ENCODE results near the gene NLE1. TPM values are rescaled to one million over a fixed set of nuclear protein-coding genes. Genes with fewer than 3 reads are reported as not detected.

NLE1 gene
- 10 to 100 TPM in 3 of 4 donors, 1 to 10 TPM in 1; 9.9 to 19.3 (median 11.5) TPM for total RNA-seq

GRCh38 chr17:35141681-35142466 is at the start of gene NLE1:
Gene NLE1 (minus strand): TSS chr17:35142303. CDS start chr17:35142275, 28 bp downstream.
- intact Hi-C loops (cut with DNase I; ENCODE audit: low total_unique reads) (loop anchor here (10.0 kb wide), 2 partner anchors 393 to 1393 kb away; partner anchors contain the start of genes MYO19, PIGW and SLFN12L), in situ Hi-C loops (cut with MboI; ENCODE audit: low sequenced_read_pairs in 4 of 4) (loop anchor here in 2 of 4 donors (10.0 kb wide), 1 partner anchor 103 kb away; the partner anchor contains the start of gene SLFN5 (in 2 of the 2))
- H3K36me3 ChIP-seq, result peaks cover 0 to 33% of the 10 kb centered on the region in 2 donors
- TF ChIP-seq, protein P1, sequence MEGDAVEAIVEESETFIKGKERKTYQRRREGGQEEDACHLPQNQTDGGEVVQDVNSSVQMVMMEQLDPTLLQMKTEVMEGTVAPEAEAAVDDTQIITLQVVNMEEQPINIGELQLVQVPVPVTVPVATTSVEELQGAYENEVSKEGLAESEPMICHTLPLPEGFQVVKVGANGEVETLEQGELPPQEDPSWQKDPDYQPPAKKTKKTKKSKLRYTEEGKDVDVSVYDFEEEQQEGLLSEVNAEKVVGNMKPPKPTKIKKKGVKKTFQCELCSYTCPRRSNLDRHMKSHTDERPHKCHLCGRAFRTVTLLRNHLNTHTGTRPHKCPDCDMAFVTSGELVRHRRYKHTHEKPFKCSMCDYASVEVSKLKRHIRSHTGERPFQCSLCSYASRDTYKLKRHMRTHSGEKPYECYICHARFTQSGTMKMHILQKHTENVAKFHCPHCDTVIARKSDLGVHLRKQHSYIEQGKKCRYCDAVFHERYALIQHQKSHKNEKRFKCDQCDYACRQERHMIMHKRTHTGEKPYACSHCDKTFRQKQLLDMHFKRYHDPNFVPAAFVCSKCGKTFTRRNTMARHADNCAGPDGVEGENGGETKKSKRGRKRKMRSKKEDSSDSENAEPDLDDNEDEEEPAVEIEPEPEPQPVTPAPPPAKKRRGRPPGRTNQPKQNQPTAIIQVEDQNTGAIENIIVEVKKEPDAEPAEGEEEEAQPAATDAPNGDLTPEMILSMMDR (IDR thresholded peaks at IDR 0.05 in 4 of 5, conservative IDR thresholded peaks at IDR 0.05 in 1 of 5), result peak; percentile 82 to 97 (median 87)
- no peak for TF ChIP-seq POLR2A (IDR thresholded peaks at IDR 0.05)
- peaks cover 15 to 23% of the 10 kb centered on the region in 2 donors for H3K4me1 ChIP-seq
- ATAC-seq (peak; percentile 77 to 84), DNase-seq (peak; percentile 68)
- peak within 1 kb of the TSS; percentile 12 to 49 (median 40) for H3K27ac ChIP-seq
- H3K4me3 ChIP-seq, result peak within 1 kb of the TSS; percentile 76 to 99 (median 88)
- no peaks in the 10 kb centered on the region for H3K9me3 ChIP-seq
- H3K27me3 ChIP-seq, result no peaks in the 10 kb centered on the region

GRCh38 chr17:35191001-35191695 is 49.0 kb upstream of the NLE1 start:
- DNase-seq (no peak), ATAC-seq (no peak)
- TF ChIP-seq POLR2A (IDR thresholded peaks at IDR 0.05), result no peak
- TF ChIP-seq, protein P1 (IDR thresholded peaks at IDR 0.05 in 4 of 5, conservative IDR thresholded peaks at IDR 0.05 in 1 of 5), result no peak
- Histone ChIP-seq H3K36me3 (peaks cover 0 to 12% of the 10 kb centered on the region in 2 donors), H3K4me1 (no peaks in the 10 kb centered on the region), H3K4me3 (no peak overlapping the region), H3K27me3 (no peaks in the 10 kb centered on the region), H3K9me3 (no peaks in the 10 kb centered on the region), H3K27ac (no peak overlapping the region)
- intact Hi-C loops (cut with DNase I; ENCODE audit: low total_unique reads), result no loop called here
- in situ Hi-C loops (cut with MboI; ENCODE audit: low sequenced_read_pairs in 4 of 4), result no loop called here

DNA sequence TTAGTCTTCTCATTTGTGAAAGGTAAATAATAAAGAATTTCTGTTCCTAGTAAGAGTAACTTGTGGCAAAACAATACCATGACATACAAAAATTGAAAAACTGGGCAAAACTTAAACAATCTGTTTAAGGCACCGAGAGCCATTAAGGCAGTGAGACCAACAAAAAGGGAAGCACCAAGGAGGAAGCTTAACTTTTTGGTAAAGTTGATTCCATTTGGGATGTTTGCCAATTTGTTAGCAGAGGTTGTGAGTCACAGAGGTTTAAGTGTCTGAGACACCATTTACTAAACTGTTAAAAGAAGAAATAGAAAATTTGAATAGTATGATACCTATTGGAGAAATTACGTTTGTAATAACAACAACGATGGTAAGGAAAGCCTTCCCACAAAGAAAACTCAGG is 47.2 kb upstream of the NLE1 start:
- H3K4me3 ChIP-seq, result no peak overlapping the region
- no peak overlapping the region for H3K27ac ChIP-seq
- H3K36me3 ChIP-seq, result peaks cover 0 to 24% of the 10 kb centered on the region in 2 donors
- DNase-seq (no peak), ATAC-seq (no peak)
- intact Hi-C loops (cut with DNase I; ENCODE audit: low total_unique reads), result no loop called here
- in situ Hi-C loops (cut with MboI; ENCODE audit: low sequenced_read_pairs in 4 of 4), result no loop called here
- TF ChIP-seq, protein P1 (IDR thresholded peaks at IDR 0.05 in 4 of 5, conservative IDR thresholded peaks at IDR 0.05 in 1 of 5), result no peak
- no peak for TF ChIP-seq POLR2A (IDR thresholded peaks at IDR 0.05)
- H3K9me3 ChIP-seq, result no peaks in the 10 kb centered on the region
- no peaks in the 10 kb centered on the region for H3K27me3 ChIP-seq
- H3K4me1 ChIP-seq, result no peaks in the 10 kb centered on the region

- intact Hi-C loops (cut with DNase I; ENCODE audit: low total_unique reads), result no loop called here
Observed at GRCh38 chr17:35188111-35188510, 46.0 kb upstream of the NLE1 start.

More at GRCh38 chr17:35188111-35188510, 46.0 kb upstream of the NLE1 start:
- no peak overlapping the region for H3K27ac ChIP-seq
- no peak for DNase-seq
- in situ Hi-C loops (cut with MboI; ENCODE audit: low sequenced_read_pairs in 4 of 4), result no loop called here
- H3K4me3 ChIP-seq, result no peak overlapping the region
- no peaks in the 10 kb centered on the region for H3K4me1 ChIP-seq
- peaks cover 0 to 34% of the 10 kb centered on the region in 2 donors for H3K36me3 ChIP-seq
- TF ChIP-seq, protein P1 (IDR thresholded peaks at IDR 0.05 in 4 of 5, conservative IDR thresholded peaks at IDR 0.05 in 1 of 5), result no peak
- TF ChIP-seq POLR2A (IDR thresholded peaks at IDR 0.05), result no peak
- no peak for ATAC-seq
- no peaks in the 10 kb centered on the region for H3K27me3 ChIP-seq
- no peaks in the 10 kb centered on the region for H3K9me3 ChIP-seq
